PC-3 (cell line): ENCODE results near the gene AJM1. TPM values are rescaled to one million over a fixed set of nuclear protein-coding genes. Genes with fewer than 3 reads are reported as not detected.
"Not testable (repeated sequence)": the region's sequence is repeated elsewhere in the genome, so short reads cannot be mapped to it uniquely, and the experiment has no call there.

ENCODE experiments used
- ATAC-seq: fragments of 200-7000 bp; cut with Tn5 transposase; 2 replicates; pipeline ENCODE4 v1.9.1; 2020; ENCODE audit warnings: mild to moderate bottlenecking, moderate library complexity
- BruUV-seq: library from RNA; stranded (reverse); fragments of 400-500 nt; replicated peaks from 2 replicates; lab custom pipeline; 2021; lab: Mats Ljungman, UMichigan
- CTCF ChIA-PET: fragments of 300-600 bp; sonication (Branson Sonifier 250); formaldehyde crosslinking; loops from one replicate; lab custom pipeline; 2022; ENCODE audit warnings: antibody characterized with exemption; lab: Charles Lee
- POLR2A ChIA-PET: fragments of 300-600 bp; sonication (Branson Sonifier 250); formaldehyde crosslinking; loops from one replicate; lab custom pipeline; 2022; ENCODE audit warnings: antibody characterized with exemption; ENCODE audit not compliant: unreplicated experiment; lab: Charles Lee
- DNase-seq: peaks from one replicate; pipeline ENCODE4 v3.0.0-alpha.2; 2015
- H2AFZ ChIP-seq: fragments of 300-600 bp; sonication (generic); 2 replicates; pipeline ENCODE4 v1.6.0; 2016; ENCODE audit warnings: antibody characterized with exemption, low read length
- H3F3A ChIP-seq: fragments of 300-600 bp; sonication (generic); one replicate; pipeline ENCODE4 v1.6.0; 2017; ENCODE audit warnings: antibody characterized with exemption, low read length, control low read depth, mild to moderate bottlenecking; ENCODE audit not compliant: unreplicated experiment
- H3K27ac ChIP-seq: fragments of 300-600 bp; sonication (generic); 2 replicates; pipeline ENCODE4 v1.5.1; 2016; ENCODE audit warnings: mild to moderate bottlenecking, low read length
- H3K27me3 ChIP-seq: fragments of 300-600 bp; sonication (generic); 2 replicates; pipeline ENCODE4 v1.6.1; 2016; ENCODE audit warnings: low read length, mixed read lengths
- H3K36me3 ChIP-seq: fragments of 300-600 bp; sonication (generic); 2 replicates; pipeline ENCODE4 v1.6.1; 2016; ENCODE audit warnings: low read depth, mixed run types, low read length, mixed read lengths
- H3K4me1 ChIP-seq: fragments of 300-600 bp; sonication (generic); 2 replicates; pipeline ENCODE4 v1.5.1; 2016; ENCODE audit warnings: low read length; ENCODE audit not compliant: insufficient read depth
- H3K4me2 ChIP-seq: fragments of 300-600 bp; sonication (generic); 2 replicates; pipeline ENCODE4 v1.6.0; 2016; ENCODE audit warnings: low read length
- H3K4me3 ChIP-seq: fragments of 300-600 bp; sonication (generic); 2 replicates; pipeline ENCODE4 v1.5.1; 2016; ENCODE audit warnings: mild to moderate bottlenecking, low read length, mixed read lengths
- H3K79me2 ChIP-seq: fragments of 300-600 bp; sonication (generic); 2 replicates; pipeline ENCODE4 v1.6.1; 2017; ENCODE audit warnings: low read length, mixed read lengths
- H3K9ac ChIP-seq: fragments of 300-600 bp; sonication (generic); 2 replicates; pipeline ENCODE4 v1.6.0; 2016; ENCODE audit warnings: mild to moderate bottlenecking, low read length
- H3K9me2 ChIP-seq: fragments of 300-600 bp; sonication (generic); replicated peaks from 2 replicates; pipeline ENCODE4 v1.6.1; 2016; ENCODE audit warnings: mixed run types, low read length, mixed read lengths
- H3K9me3 ChIP-seq: fragments of 300-600 bp; sonication (generic); 2 replicates; pipeline ENCODE4 v1.6.1; 2016; ENCODE audit warnings: low read length, mixed read lengths
- H4K20me1 ChIP-seq: fragments of 300-600 bp; sonication (generic); 2 replicates; pipeline ENCODE4 v1.6.1; 2016; ENCODE audit warnings: low read length, mixed read lengths
- CTCF ChIP-seq: fragments of 300-600 bp; sonication (generic); conservative IDR thresholded peaks from 2 replicates; pipeline ENCODE4 v1.5.1; 2017; ENCODE audit warnings: antibody characterized with exemption, low read depth, mild to moderate bottlenecking, low read length
- EZH2 ChIP-seq: fragments of 300-600 bp; sonication (generic); IDR thresholded peaks from one replicate; pipeline ENCODE4 v1.6.1; 2017; ENCODE audit warnings: antibody characterized with exemption, mild to moderate bottlenecking, low read length; ENCODE audit not compliant: unreplicated experiment
- EZH2phosphoT487 ChIP-seq: fragments of 300-600 bp; sonication (generic); IDR thresholded peaks from 2 replicates; pipeline ENCODE4 v1.6.1; 2018; ENCODE audit warnings: mild to moderate bottlenecking, antibody characterized with exemption, low read length, borderline replicate concordance
- intact Hi-C: fragments of 100-400 bp; cut with micrococcal nuclease; formaldehyde crosslinking; loops from 2 replicates; pipeline ENCODE4 v1.9.0; 2023
- total RNA-seq: library from RNA; depleted of rRNA; stranded (reverse); fragments of >200 nt; gene quantifications from 2 replicates; pipeline ENCODE4 v1.2.3, GENCODE V29; 2014

The AJM1 gene
- total RNA-seq, 1 experiment from 2014 or later: 1.4 TPM

DNA sequence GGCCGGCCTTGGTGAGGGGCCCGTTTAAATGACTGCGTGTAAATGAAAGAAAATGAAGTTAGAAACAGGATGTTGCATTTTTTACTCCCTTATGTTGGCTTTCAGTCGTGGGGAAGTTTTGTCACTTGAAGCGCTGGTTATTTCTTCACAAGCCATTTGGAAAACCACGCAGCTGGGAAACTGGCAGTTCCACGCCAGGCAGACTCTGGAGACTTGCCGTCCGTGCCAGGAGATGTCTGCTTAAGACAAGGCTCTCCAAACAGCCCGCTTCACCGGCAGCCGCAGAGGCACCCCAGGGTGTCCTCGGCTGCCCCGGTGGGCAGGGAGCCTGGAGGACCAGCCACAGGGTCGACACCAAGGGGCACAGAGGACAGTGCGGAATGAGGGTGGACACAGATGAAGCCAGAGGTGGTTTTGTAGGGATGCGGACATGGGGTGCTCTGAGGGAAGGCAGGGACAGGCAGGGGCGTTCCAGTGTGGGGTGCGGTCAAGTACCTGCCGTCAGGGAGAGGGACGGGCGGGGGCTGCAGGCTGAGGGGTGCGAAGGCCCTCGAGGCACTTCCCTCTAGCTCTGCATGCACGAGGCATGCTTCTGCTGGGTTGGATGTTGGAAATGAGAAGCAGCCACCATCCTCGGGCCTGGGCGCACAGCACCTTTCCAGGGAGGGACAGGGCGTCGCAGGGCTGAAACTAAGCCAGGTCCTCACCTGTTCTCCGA is 11.1 kb upstream of the AJM1 start:
- no peaks in the 10 kb centered on the region for H4K20me1 ChIP-seq
- no peaks in the 10 kb centered on the region for H3K9me3 ChIP-seq
- H3K9me2 ChIP-seq: no peaks in the 10 kb centered on the region
- ATAC-seq: no peak
- no peaks in the 10 kb centered on the region for H3K79me2 ChIP-seq
- ChIA-PET POLR2A (no interaction called here), CTCF (no interaction called here)
- intact Hi-C loops: no loop called here
- no peaks in the 10 kb centered on the region for H3K27me3 ChIP-seq
- no peak overlapping the region for H2AFZ ChIP-seq
- no peak overlapping the region for H3K27ac ChIP-seq
- TF ChIP-seq EZH2 (no peak), CTCF (no peak), EZH2phosphoT487 (no peak)
- H3K4me3 ChIP-seq: no peak overlapping the region
- H3K4me2 ChIP-seq: no peak overlapping the region
- no peak for DNase-seq
- no peaks in the 10 kb centered on the region for H3K4me1 ChIP-seq
- H3F3A ChIP-seq: no peaks in the 10 kb centered on the region
- peaks cover 6% of the 10 kb centered on the region; the same call in 1 of the 2 replicates for H3K36me3 ChIP-seq
- no TSS peak for BruUV-seq
- H3K9ac ChIP-seq: no peak overlapping the region

DNA sequence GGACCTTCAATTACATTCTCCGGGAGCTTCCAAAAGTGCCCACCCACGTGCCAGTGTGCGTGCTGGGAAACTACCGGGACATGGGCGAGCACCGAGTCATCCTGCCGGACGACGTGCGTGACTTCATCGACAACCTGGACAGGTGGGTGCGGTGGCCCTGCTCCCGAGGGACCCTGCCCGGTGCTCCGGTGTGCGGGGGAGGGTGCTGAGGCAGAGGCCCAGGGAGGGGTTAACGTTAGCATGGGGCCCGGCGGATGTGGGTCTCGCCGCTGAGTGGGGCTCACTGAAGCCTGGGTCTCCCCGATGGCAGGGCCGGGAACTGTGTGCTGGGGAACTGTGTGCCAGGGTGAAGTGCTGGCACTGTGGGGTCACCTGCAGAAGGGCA is 10.6 kb upstream of the AJM1 start:
- H3K4me3 ChIP-seq: no peak overlapping the region
- H3K4me1 ChIP-seq: no peaks in the 10 kb centered on the region
- no peaks in the 10 kb centered on the region for H4K20me1 ChIP-seq
- H3K27ac ChIP-seq: no peak overlapping the region
- no peaks in the 10 kb centered on the region for H3F3A ChIP-seq
- H3K9me3 ChIP-seq: no peaks in the 10 kb centered on the region
- ChIA-PET CTCF (no interaction called here), POLR2A (no interaction called here)
- BruUV-seq: no TSS peak
- intact Hi-C loops: no loop called here
- ATAC-seq: no peak
- H3K9me2 ChIP-seq: no peaks in the 10 kb centered on the region
- H2AFZ ChIP-seq: no peak overlapping the region
- TF ChIP-seq EZH2: no peak
- no peak for TF ChIP-seq EZH2phosphoT487
- TF ChIP-seq CTCF: no peak
- peaks cover 6% of the 10 kb centered on the region; the same call in 1 of the 2 replicates for H3K36me3 ChIP-seq
- H3K4me2 ChIP-seq: no peak overlapping the region
- no peak overlapping the region for H3K9ac ChIP-seq
- H3K79me2 ChIP-seq: no peaks in the 10 kb centered on the region
- no peaks in the 10 kb centered on the region for H3K27me3 ChIP-seq
- DNase-seq: no peak

DNA sequence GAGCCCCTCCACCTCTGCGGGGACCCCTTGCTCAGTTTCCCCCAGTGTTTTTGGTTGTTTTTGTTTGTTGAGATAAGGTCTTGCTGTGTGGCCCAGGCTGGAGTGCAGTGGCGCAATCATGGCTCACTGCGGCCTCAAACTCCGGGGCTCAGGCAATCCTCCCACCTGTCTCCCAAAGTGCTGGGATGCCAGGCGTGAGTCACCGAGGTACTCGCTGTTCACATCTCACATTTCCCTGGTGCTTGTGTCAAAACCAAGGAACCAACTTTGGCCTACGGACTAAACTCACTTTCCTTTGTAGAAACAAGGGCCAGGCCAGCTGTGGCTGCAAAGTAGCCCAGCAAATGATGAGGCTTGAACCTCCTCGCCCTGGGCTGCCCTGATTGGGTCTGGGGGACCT is 9.7 kb upstream of the AJM1 start:
- CTCF ChIA-PET: no interaction called here
- no peak overlapping the region for H3K27ac ChIP-seq
- TF ChIP-seq EZH2: no peak
- H3K36me3 ChIP-seq: peaks cover 6% of the 10 kb centered on the region; the same call in 1 of the 2 replicates
- H3K9ac ChIP-seq: no peak overlapping the region
- no peak for ATAC-seq
- no peak overlapping the region for H2AFZ ChIP-seq
- H3K9me2 ChIP-seq: no peaks in the 10 kb centered on the region
- no peaks in the 10 kb centered on the region for H3K9me3 ChIP-seq
- intact Hi-C loops: no loop called here
- H3K4me3 ChIP-seq: no peak overlapping the region
- H3K4me1 ChIP-seq: no peaks in the 10 kb centered on the region
- no peaks in the 10 kb centered on the region for H3K79me2 ChIP-seq
- POLR2A ChIA-PET: no interaction called here
- H3K4me2 ChIP-seq: no peak overlapping the region
- no TSS peak for BruUV-seq
- no peaks in the 10 kb centered on the region for H3K27me3 ChIP-seq
- no peaks in the 10 kb centered on the region for H4K20me1 ChIP-seq
- no peak for DNase-seq
- H3F3A ChIP-seq: no peaks in the 10 kb centered on the region

- H3K9me2 ChIP-seq, H4K20me1 ChIP-seq, intact Hi-C loops, H3K27ac ChIP-seq, H3K79me2 ChIP-seq, BruUV-seq, H3K9ac ChIP-seq, H2AFZ ChIP-seq, H3K9me3 ChIP-seq, DNase-seq, H3K4me1 ChIP-seq, H3K4me3 ChIP-seq, H3F3A ChIP-seq, POLR2A ChIA-PET, ATAC-seq, H3K36me3 ChIP-seq, H3K27me3 ChIP-seq, H3K4me2 ChIP-seq, CTCF ChIA-PET: not testable (repeated sequence)
These were observed 8.8 kb upstream of the AJM1 start for GRCh38 chr9:136833381-136834048.
